NAMALWA (cell line): ENCODE data around the gene CFAP53.
"Not testable (repeated sequence)": the region's sequence is repeated elsewhere in the genome, so short reads cannot be mapped to it uniquely, and the experiment has no call there.

Experiments
- DNase-seq: peaks from one replicate; pipeline ENCODE4 v3.0.0-alpha.2; 2015; ENCODE audit warnings: low spot score

Gene CFAP53

DNA sequence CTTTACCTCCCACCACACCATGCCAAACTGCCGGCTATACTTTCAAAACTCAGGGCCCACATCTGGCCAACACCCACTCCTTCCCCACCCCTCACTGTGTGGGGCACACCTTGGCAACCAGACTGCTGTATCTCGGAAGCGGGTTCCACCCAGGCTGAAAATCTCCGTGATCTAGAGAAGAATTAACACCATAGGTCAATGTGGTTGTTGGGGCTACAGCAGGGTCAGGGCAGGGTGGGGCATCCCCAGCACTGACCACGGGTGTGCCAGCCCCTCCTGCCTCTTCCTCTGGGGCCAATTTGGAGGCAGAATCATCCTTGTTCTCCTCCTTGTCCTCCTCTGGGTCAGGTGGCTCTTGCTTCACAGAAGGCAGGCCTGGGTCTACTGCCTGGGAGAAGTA lies 6.3 kb upstream of the CFAP53 start:
- no peak for DNase-seq

DNA sequence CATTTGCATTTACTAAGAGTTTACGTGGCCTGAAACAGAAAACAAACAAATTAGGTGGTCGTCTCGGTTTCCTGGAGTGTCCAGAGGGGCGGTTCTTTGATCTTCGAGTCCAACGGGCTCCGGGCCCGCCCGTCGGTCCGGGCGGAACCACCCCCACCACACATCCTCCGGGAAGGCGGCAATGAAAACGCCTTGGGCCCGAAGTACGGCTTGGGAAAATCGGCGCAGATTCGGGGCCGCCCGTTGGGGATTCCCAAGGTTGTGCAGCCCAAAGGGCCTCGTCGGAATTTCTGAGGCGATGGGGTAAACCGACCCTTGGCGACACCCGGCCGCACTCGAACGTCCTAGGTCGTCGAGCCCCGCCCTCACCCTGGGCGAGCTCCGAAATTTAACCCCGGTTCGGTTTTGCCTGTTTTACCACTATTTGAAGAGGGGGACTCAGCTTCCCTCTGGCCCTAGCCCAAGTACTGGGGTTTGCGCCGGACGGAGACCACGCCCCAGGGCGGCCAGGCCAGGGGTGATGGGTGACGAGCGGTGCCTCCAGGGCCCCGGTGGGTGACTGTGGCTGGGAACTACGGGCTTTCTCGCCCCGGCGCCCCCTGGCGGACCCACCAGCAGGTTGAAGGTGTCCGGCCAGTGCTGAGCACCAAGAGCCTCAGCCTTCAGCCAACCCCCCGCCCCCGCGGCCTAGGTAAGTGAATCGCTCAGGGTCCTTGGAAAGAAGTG lies 1.9 kb upstream of the CFAP53 start:
- DNase-seq: peak; percentile 84

GRCh38 chr18:50262977-50263376 lies 3.3 kb downstream of the CFAP53 start:
- DNase-seq: no peak

- no peak for DNase-seq
These were observed 15.4 kb downstream of the CFAP53 start for GRCh38 chr18:50250935-50251334.

GRCh38 chr18:50249576-50249975 lies 16.7 kb downstream of the CFAP53 start:
- no peak for DNase-seq

- no peak for DNase-seq
These were observed 18.7 kb downstream of the CFAP53 start for GRCh38 chr18:50247561-50247960.

DNA sequence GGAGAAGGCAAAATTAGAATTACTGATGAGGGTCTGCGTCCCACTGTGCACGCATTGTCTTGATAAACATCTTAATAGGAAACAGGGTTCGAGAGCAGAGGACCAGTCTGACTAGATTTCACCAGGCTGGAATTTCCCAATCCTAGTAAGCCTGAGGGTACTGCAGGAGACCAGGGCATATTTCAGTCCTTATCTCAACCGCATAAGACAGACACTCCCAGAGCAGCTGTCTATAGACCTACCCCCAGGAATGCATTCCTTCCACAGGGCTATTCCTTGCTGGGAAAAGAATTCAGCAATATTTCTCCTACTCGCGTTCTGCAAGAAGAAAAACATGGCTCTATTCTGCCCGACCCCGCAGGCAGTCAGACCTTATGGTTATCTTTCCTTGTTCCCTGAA lies 24.5 kb downstream of the CFAP53 start:
- DNase-seq: not testable (repeated sequence)

- DNase-seq: no peak
These were observed 26.2 kb downstream of the CFAP53 start for GRCh38 chr18:50240080-50240563.

DNA sequence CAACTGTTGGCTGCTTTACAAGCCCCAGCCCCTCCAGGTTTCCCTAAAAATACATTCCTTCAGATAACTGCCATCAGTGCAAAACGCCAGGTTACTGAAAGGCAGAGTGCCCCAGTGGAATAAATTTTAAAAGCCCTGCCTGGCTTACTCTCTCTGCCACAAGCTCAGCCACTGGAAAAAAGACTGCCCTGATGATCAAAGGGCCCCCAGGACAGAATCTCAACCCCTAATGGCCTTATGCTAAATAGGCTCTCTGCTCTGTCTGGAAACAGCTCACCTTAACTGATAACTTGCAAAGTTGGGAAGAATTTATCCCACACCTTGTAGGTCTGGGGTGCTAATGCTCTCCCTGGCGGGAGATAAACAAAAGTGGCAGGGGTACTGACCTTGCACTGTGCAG lies 33.9 kb downstream of the CFAP53 start:
- DNase-seq: no peak

DNA sequence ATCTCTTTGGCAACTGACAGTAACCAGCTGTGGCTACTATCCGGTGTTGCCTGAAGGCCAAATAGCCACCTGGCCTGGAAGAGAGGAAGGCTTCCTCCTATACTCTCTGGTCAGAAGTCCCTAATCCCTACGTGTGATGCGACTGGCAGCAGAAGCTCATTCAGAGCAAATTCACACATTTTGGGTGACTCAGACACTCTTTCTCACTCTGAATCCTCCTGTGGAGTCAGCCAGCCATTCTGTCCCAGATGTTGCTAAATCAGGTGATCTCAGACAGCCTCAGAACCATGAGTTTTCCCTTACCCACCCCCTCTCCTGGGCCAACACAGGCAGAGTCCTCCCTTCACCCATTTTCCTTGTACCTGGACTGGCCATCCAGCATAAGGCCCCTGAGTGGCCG lies 34.7 kb downstream of the CFAP53 start:
- DNase-seq: no peak

DNA sequence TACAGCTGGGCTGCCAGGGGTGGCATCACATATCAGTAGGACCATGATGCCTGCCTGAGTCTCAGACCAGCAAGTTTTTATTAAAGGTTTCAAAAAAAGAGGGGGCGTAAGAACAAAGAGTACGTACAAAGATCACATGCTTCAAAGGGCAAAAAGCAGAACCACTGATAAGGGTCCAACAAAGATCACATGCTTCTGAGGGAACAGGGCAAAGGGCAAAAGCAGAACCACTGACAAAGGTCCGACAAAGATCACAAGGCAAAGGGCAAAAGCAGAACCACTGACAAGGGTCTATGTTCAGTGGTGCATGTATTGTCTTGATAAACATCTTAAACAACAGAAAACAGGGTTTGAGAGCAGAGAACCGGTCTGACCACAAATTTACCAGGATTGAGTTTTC lies 46.0 kb downstream of the CFAP53 start:
- DNase-seq: not testable (repeated sequence)

GRCh38 chr18:50218432-50219197 lies 47.7 kb downstream of the CFAP53 start:
- DNase-seq: peak; percentile 72

DNA sequence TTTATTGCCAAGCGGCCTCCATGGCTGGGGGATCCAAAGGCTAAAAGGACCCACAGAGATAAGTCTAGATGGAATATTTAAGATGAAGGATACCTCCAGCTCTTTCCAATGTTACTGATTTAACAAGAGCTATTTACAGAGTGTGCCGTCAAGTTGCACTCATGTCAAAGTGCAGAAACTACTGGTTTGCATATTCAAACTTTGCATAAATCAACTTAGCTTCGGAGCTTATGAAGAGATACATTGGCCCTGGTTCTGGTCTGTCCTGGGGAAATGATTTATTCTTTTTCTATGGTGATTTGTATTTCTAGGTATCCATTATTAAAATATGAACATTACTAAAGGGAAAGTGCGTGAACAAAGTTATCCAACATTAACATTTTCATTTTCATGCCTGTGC lies 57.0 kb downstream of the CFAP53 start:
- no peak for DNase-seq

- no peak for DNase-seq
These were observed 58.6 kb downstream of the CFAP53 start for GRCh38 chr18:50207722-50208121.

DNA sequence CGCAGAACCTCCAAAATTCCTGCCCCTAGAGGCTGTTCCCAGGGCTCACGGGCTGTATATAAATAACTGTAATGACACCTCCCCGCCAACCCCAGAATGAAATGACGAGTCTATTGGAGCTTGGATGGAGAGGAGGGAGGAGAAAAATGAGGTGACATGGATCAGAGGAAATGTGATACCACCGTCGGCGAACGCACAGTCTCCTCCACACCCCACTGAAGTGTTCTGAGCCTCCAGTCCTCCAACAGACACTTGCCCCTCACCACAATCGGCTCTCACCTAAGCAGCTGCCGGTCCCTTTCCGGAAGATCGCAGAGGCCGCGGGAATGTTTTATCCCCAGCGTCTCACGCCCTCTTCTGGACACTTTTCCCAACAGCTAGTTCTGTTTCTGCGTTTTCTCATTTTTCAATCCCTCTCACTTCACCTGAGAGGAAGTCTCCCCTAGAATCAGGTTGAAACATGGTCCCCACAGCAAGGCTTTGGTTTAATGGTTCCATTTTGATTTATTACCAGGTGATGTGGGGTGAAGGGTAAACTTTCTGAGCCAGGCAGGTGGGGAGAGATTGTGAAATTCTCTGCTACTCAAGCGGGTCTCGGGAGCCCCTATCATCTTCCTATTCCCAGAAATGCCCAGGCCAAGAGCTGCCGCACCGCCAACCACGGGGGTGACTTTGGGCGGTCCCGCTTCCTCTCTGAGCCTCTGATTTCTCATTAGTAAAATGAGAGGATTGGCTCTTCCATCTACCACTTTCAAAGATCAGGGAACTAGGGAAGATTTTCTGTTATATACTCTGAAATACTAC lies 62.3 kb downstream of the CFAP53 start:
- no peak for DNase-seq

DNA sequence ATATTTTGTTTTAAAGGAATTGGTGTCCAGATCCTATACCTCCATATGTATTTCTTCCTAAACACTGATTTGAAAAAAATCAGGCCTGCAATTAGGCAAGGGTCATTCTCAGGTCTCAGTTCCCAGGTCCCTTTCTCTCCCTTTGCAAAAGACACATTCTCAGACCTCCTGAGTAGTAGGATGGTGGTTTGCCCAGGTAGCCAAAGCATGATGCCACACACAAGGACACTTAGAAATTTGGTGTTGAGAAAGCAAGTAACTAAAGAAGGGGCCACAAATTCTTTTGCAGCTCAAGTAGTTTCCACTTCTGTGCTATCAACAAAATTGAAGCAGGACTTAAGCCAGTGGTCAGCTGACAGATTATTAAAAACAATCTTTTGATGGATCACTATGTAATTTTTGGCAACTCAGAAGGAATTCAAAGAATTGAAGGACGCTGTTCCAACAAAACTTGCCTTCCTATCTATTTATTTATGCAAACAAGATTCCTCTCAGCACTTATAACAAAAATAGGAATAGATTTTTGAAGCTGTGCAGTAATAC lies 64.7 kb downstream of the CFAP53 start:
- DNase-seq: no peak

- DNase-seq: no peak
These were observed 66.4 kb downstream of the CFAP53 start for GRCh38 chr18:50199921-50200320.

- DNase-seq: no peak
These were observed 66.9 kb downstream of the CFAP53 start for GRCh38 chr18:50199346-50199855.

GRCh38 chr18:50196261-50196660 lies 70.0 kb downstream of the CFAP53 start:
- DNase-seq: no peak

GRCh38 chr18:50195689-50196088 lies 70.6 kb downstream of the CFAP53 start:
- DNase-seq: no peak

DNA sequence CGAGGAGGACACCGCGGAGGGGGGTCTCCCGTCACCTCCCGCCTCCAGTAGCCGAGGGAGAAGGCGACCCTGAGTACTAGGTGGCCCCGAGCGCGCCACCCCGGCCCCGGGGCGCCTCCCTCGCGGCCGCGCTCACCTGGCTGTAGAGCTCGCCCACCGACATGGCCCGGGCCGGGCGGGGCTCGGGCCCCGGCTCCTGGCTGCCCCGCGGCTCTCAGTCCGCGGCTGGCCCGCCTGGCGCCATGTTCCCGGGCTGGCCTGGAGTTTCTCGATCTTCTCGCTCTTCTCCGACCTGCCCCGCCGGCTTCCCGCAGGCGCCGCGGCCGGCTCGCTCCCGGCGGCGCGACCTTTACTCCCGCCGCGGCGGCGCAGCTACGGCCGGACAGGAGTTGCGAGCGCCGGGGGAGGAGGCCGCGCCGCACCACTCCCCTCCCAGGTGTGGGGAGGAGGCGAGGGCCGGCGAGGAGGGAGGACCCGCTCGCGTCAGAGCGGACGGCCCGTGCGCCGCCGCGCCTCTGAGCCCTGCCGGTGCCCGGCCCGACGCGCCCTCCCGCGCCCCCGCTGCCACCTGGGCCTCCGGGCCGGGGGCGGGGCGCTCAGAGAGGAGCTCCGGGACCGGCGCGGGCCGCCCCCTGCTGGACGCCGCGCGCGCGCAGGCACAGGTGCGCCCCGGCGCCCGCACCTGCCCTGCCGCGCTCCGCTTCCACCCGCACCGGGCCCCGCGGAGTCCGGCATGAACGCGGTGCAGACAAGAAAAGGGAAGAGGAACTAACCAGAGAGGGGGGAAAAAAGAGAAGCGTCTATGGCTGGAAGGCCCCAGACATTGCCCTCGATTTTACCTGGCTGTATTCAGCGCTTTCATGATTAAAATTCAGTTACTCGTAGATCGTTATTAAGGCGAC lies 71.4 kb downstream of the CFAP53 start, which contains the start of gene MYO5B:
TSS of gene MYO5B (minus strand) at position 517 of the 902 bp plus-strand sequence. CDS start at position 163, 354 bp downstream.
- no peak for DNase-seq
